Nephron progenitor cell (in vitro differentiated cells): ENCODE measurements around the gene USP7.
A peak's percentile ranks its signal among the peaks of the same experiment; 100 is the strongest.
"Not testable (repeated sequence)": the region's sequence is repeated elsewhere in the genome, so short reads cannot be mapped to it uniquely, and the experiment has no call there.

Experiments
- DNase-seq: peaks from one replicate; pipeline ENCODE4 v3.0.0; 2021
- H3K27ac Mint-ChIP-seq: 2 replicates; pipeline ENCODE4 v1.8.0; 2021; ENCODE audit warnings: mild to moderate bottlenecking, moderate library complexity, mixed read lengths
- H3K27me3 Mint-ChIP-seq: 2 replicates; pipeline ENCODE4 v1.8.0; 2021; ENCODE audit warnings: mild to moderate bottlenecking, low read depth, mixed read lengths; ENCODE audit not compliant: poor library complexity
- H3K36me3 Mint-ChIP-seq: 2 replicates; pipeline ENCODE4 v1.8.0; 2021; ENCODE audit warnings: low read depth, mixed read lengths
- H3K4me1 Mint-ChIP-seq: 2 replicates; pipeline ENCODE4 v1.8.0; 2021; ENCODE audit warnings: mixed read lengths
- H3K4me3 Mint-ChIP-seq: 2 replicates; pipeline ENCODE4 v1.8.0; 2021; ENCODE audit warnings: mild to moderate bottlenecking, moderate library complexity, mixed read lengths
- H3K9me3 Mint-ChIP-seq: 2 replicates; pipeline ENCODE4 v1.8.0; 2021; ENCODE audit warnings: mild to moderate bottlenecking, moderate library complexity, mixed read lengths
- TF ChIP-seq, protein P1 (sequence below): fragments of 200-600 bp; sonication (generic); IDR thresholded peaks from 2 replicates; pipeline ENCODE4 v1.5.0; 2021; ENCODE audit warnings: antibody characterized with exemption

The USP7 gene

GRCh38 chr16:8986111-8986510 lies 22.4 kb upstream of the USP7 start:
- no peak for DNase-seq
- TF ChIP-seq, protein P1, sequence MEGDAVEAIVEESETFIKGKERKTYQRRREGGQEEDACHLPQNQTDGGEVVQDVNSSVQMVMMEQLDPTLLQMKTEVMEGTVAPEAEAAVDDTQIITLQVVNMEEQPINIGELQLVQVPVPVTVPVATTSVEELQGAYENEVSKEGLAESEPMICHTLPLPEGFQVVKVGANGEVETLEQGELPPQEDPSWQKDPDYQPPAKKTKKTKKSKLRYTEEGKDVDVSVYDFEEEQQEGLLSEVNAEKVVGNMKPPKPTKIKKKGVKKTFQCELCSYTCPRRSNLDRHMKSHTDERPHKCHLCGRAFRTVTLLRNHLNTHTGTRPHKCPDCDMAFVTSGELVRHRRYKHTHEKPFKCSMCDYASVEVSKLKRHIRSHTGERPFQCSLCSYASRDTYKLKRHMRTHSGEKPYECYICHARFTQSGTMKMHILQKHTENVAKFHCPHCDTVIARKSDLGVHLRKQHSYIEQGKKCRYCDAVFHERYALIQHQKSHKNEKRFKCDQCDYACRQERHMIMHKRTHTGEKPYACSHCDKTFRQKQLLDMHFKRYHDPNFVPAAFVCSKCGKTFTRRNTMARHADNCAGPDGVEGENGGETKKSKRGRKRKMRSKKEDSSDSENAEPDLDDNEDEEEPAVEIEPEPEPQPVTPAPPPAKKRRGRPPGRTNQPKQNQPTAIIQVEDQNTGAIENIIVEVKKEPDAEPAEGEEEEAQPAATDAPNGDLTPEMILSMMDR, result no peak
- Mint-ChIP-seq H3K36me3 (no peaks in the 10 kb centered on the region), H3K9me3 (peaks cover 4% of the 10 kb centered on the region), H3K4me1 (peaks cover 6% of the 10 kb centered on the region), H3K27ac (peak overlapping the region; percentile 74), H3K4me3 (no peak overlapping the region), H3K27me3 (peaks cover 32% of the 10 kb centered on the region)

DNA sequence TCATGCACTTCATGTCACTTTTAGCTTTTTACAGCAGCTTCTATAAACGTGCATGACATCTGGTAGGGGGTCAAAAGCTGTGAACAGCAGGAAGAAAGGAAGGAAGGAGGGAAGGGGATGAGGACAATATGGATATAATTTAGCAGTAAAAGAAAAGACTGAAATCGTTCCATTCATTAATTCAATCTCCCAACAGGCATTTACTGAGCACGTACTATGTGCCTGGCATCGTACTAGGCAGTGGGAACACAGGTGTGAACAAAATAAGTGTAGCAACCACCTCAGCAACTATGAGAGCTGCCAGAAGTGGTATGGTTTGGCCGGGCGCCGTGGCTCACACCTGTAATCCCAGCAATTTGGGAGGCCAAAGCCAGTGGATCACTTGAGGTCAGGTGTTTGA lies 19.1 kb upstream of the USP7 start:
- Mint-ChIP-seq H3K9me3 (peaks cover 11% of the 10 kb centered on the region), H3K27me3 (peaks cover 36% of the 10 kb centered on the region), H3K4me3 (no peak overlapping the region), H3K36me3 (no peaks in the 10 kb centered on the region), H3K4me1 (no peaks in the 10 kb centered on the region), H3K27ac (no peak overlapping the region)
- DNase-seq, result no peak
- TF ChIP-seq, protein P1, result no peak

- DNase-seq, H3K4me3 Mint-ChIP-seq, H3K27ac Mint-ChIP-seq, H3K4me1 Mint-ChIP-seq, H3K36me3 Mint-ChIP-seq: not testable (repeated sequence)
- H3K9me3 Mint-ChIP-seq, result peaks cover 18% of the 10 kb centered on the region
- H3K27me3 Mint-ChIP-seq, result peaks cover 38% of the 10 kb centered on the region
Observed at GRCh38 chr16:8981901-8982300, 18.2 kb upstream of the USP7 start.

DNA sequence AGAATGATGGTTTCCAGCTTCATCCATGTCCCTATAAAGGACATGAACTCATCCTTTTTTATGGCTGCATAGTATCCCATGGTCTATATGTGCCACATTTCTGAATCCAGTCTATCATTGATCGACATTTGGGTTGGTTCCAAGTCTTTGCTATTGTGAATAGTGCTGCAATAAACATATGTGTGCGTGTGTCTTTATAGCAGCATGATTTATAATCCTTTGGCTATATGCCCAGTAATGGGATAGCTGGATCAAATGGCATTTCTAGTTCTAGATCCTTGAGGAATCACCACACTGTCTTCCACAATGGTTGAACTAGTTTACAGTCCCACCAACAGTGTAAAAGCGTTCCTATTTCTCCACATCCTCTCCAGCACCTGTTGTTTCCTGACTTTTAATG lies 12.5 kb upstream of the USP7 start:
- not testable (repeated sequence) for H3K27ac Mint-ChIP-seq, H3K4me1 Mint-ChIP-seq, DNase-seq, H3K4me3 Mint-ChIP-seq, H3K36me3 Mint-ChIP-seq, H3K27me3 Mint-ChIP-seq
- peaks cover 19% of the 10 kb centered on the region for H3K9me3 Mint-ChIP-seq

DNA sequence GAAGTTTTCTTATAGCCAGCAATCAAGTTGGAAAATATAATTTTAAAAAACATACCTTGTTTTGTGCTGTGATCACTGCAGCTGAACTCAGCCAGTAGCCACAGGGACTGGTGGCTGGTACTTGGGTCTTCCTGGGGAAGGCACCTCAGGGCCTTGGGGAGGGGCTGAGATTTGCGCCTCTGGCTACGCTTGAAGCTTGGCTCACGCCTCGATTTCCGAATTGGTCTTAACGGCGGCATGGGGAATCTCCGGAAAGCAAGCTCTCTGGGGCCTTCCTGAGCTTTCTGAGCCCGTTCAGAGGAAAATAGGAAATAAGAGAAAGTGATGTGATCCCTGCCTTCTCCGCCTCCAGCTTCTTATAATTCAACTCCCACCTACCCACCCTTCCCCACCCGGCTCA lies 11.3 kb upstream of the USP7 start:
- TF ChIP-seq, protein P1, result no peak

GRCh38 chr16:8972843-8973586 lies 9.3 kb upstream of the USP7 start:
- H3K4me3 Mint-ChIP-seq, result no peak overlapping the region
- no peak for DNase-seq
- TF ChIP-seq, protein P1, result no peak
- H3K27ac Mint-ChIP-seq, result no peak overlapping the region
- peaks cover 17% of the 10 kb centered on the region for H3K27me3 Mint-ChIP-seq
- peaks cover 12% of the 10 kb centered on the region for H3K9me3 Mint-ChIP-seq
- no peaks in the 10 kb centered on the region for H3K36me3 Mint-ChIP-seq
- H3K4me1 Mint-ChIP-seq, result no peaks in the 10 kb centered on the region

More for the DNA sequence above, 11.3 kb upstream of the USP7 start:
- peaks cover 7% of the 10 kb centered on the region for H3K27me3 Mint-ChIP-seq
- DNase-seq, result no peak
- H3K4me3 Mint-ChIP-seq, result no peak overlapping the region
- no peak overlapping the region for H3K27ac Mint-ChIP-seq
- peaks cover 18% of the 10 kb centered on the region for H3K9me3 Mint-ChIP-seq
- no peaks in the 10 kb centered on the region for H3K4me1 Mint-ChIP-seq
- H3K36me3 Mint-ChIP-seq, result no peaks in the 10 kb centered on the region

- Mint-ChIP-seq H3K4me1 (peaks cover 10% of the 10 kb centered on the region), H3K9me3 (peaks cover under 1% of the 10 kb centered on the region), H3K36me3 (no peaks in the 10 kb centered on the region), H3K4me3 (no peak overlapping the region), H3K27me3 (peaks cover 16% of the 10 kb centered on the region), H3K27ac (no peak overlapping the region)
- DNase-seq, result no peak
- TF ChIP-seq, protein P1, result no peak
Observed at GRCh38 chr16:8971416-8971815, 7.7 kb upstream of the USP7 start.

DNA sequence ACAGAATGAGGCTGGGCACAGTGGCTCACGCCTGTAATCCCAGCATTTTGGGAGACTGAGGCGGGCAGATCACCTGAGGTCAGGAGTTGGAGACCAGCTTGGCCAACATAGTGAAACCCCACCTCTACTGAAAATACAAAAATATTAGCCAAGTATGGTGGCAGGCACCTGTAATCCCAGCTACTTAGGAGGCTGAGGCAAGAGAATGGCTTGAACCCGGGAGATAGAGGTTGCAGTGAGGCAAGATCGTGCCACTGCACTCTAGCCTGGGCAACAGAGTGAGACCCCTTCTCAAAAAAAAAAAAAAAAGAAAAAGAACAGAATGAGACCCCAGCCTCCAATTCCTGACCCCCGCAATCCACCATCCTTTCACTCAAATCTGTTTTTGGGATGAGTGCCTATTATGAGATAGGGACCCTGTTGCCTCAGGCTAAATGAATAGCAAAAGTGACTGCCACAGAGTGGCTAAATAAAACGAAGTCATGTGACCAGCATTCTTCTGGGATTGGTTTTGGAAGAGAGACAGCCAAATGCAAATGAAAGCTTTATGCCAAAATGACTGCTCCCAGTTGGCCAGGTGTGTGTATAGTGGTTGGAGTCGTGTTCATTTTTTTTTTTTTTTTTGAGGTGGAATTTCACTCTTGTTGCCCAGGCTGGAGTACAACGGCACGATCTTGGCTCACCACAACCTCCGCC lies 5.6 kb upstream of the USP7 start:
- H3K4me1 Mint-ChIP-seq, result peaks cover 23% of the 10 kb centered on the region
- H3K9me3 Mint-ChIP-seq, H3K27ac Mint-ChIP-seq, H3K4me3 Mint-ChIP-seq, H3K36me3 Mint-ChIP-seq, DNase-seq: not testable (repeated sequence)
- peaks cover 30% of the 10 kb centered on the region for H3K27me3 Mint-ChIP-seq

DNA sequence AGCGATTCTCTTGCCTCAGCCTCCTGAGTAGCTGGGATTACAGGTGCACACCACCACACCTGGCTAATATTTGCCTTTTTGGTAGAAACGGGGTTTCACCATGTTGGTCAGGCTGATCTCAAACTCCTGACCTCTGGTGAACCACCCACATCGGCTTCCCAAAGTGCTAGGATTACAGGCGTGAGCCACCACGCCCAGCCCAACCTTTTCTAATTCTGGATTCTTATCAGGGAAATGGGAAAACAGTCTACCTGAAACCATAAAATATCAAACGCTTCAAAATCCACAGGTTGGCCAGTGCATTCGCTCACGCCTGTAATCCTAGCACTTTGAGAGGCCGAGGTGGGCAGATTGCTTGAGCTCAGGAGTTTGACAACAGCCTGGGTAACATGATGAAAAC lies 4.3 kb upstream of the USP7 start:
- not testable (repeated sequence) for DNase-seq, H3K4me3 Mint-ChIP-seq, H3K9me3 Mint-ChIP-seq, H3K27ac Mint-ChIP-seq, H3K36me3 Mint-ChIP-seq
- H3K27me3 Mint-ChIP-seq, result peaks cover 30% of the 10 kb centered on the region
- peaks cover 23% of the 10 kb centered on the region for H3K4me1 Mint-ChIP-seq
